Endothelial cell (in vitro differentiated cells): ENCODE data around the gene WNT10A. TPM values are rescaled to one million over a fixed set of nuclear protein-coding genes. Genes with fewer than 3 reads are reported as not detected.

Experiments used
- DNase-seq: peaks from one replicate; pipeline ENCODE4 v3.0.0; 2021; ENCODE audit warnings: low spot score
- H3K27ac Mint-ChIP-seq: one replicate; pipeline ENCODE4 v1.8.0; 2021; ENCODE audit warnings: mixed read lengths, inconsistent platforms; ENCODE audit not compliant: unreplicated experiment
- H3K27me3 Mint-ChIP-seq: one replicate; pipeline ENCODE4 v1.8.0; 2021; ENCODE audit warnings: mild to moderate bottlenecking, moderate library complexity, mixed read lengths, inconsistent platforms; ENCODE audit not compliant: unreplicated experiment
- H3K36me3 Mint-ChIP-seq: one replicate; pipeline ENCODE4 v1.8.0; 2021; ENCODE audit warnings: mild to moderate bottlenecking, low read depth, mixed read lengths, inconsistent platforms; ENCODE audit not compliant: unreplicated experiment
- H3K4me1 Mint-ChIP-seq: one replicate; pipeline ENCODE4 v1.8.0; 2021; ENCODE audit warnings: mild to moderate bottlenecking, mixed read lengths, inconsistent platforms; ENCODE audit not compliant: unreplicated experiment
- H3K4me3 Mint-ChIP-seq: one replicate; pipeline ENCODE4 v1.8.0; 2021; ENCODE audit warnings: mild to moderate bottlenecking, mixed read lengths, inconsistent platforms; ENCODE audit not compliant: unreplicated experiment
- H3K9me3 Mint-ChIP-seq: one replicate; pipeline ENCODE4 v1.8.0; 2021; ENCODE audit warnings: mixed read lengths, inconsistent platforms; ENCODE audit not compliant: unreplicated experiment
- CTCF ChIP-seq: fragments of 200-600 bp; sonication (generic); IDR thresholded peaks from one replicate; pipeline ENCODE4 v1.5.0; 2021; ENCODE audit warnings: antibody characterized with exemption; ENCODE audit not compliant: unreplicated experiment
- total RNA-seq: library from RNA; stranded (reverse); fragmentation: NEBNext Ultra II Directional; extraction: Animal tissue kit (Norgen Biotek cat#: 25700); gene quantifications from one replicate; pipeline ENCODE4 v1.2.1, GENCODE V29; 2021; ENCODE audit not compliant: unreplicated experiment

The WNT10A gene
- total RNA-seq, 1 donor from 2014 or later, result not detected

GRCh38 chr2:218849721-218850120 lies 30.9 kb upstream of the WNT10A start:
- no peak for TF ChIP-seq CTCF

GRCh38 chr2:218850796-218851195 lies 29.9 kb upstream of the WNT10A start:
- Mint-ChIP-seq H3K36me3 (peaks cover 3% of the 10 kb centered on the region), H3K27ac (no peak overlapping the region), H3K4me3 (no peak overlapping the region), H3K4me1 (peaks cover 7% of the 10 kb centered on the region), H3K27me3 (peaks cover 20% of the 10 kb centered on the region), H3K9me3 (peaks cover 3% of the 10 kb centered on the region)
- no peak for TF ChIP-seq CTCF
- no peak for DNase-seq

More at GRCh38 chr2:218849721-218850120, 30.9 kb upstream of the WNT10A start:
- Mint-ChIP-seq H3K27me3 (peaks cover 13% of the 10 kb centered on the region), H3K36me3 (peaks cover 3% of the 10 kb centered on the region), H3K4me1 (peaks cover 7% of the 10 kb centered on the region), H3K9me3 (peaks cover 3% of the 10 kb centered on the region), H3K4me3 (no peak overlapping the region), H3K27ac (no peak overlapping the region)
- DNase-seq, result no peak

GRCh38 chr2:218851286-218851685 lies 29.4 kb upstream of the WNT10A start:
- Mint-ChIP-seq H3K36me3 (peaks cover 3% of the 10 kb centered on the region), H3K4me1 (peaks cover 7% of the 10 kb centered on the region), H3K27me3 (peaks cover 23% of the 10 kb centered on the region), H3K27ac (no peak overlapping the region), H3K9me3 (peaks cover 3% of the 10 kb centered on the region), H3K4me3 (no peak overlapping the region)
- TF ChIP-seq CTCF, result no peak
- no peak for DNase-seq

GRCh38 chr2:218852911-218853667 lies 27.6 kb upstream of the WNT10A start:
- H3K4me3 Mint-ChIP-seq, result no peak overlapping the region
- no peak overlapping the region for H3K27ac Mint-ChIP-seq
- H3K9me3 Mint-ChIP-seq, result no peaks in the 10 kb centered on the region
- no peaks in the 10 kb centered on the region for H3K36me3 Mint-ChIP-seq
- peak; percentile 69 for DNase-seq
- H3K4me1 Mint-ChIP-seq, result peaks cover 7% of the 10 kb centered on the region
- peak; percentile 88 for TF ChIP-seq CTCF
- H3K27me3 Mint-ChIP-seq, result peaks cover 33% of the 10 kb centered on the region

- no peak overlapping the region for H3K4me3 Mint-ChIP-seq
- no peaks in the 10 kb centered on the region for H3K9me3 Mint-ChIP-seq
- DNase-seq, result no peak
- H3K27ac Mint-ChIP-seq, result no peak overlapping the region
- H3K36me3 Mint-ChIP-seq, result no peaks in the 10 kb centered on the region
- peaks cover 37% of the 10 kb centered on the region for H3K27me3 Mint-ChIP-seq
- TF ChIP-seq CTCF, result no peak
- peaks cover 7% of the 10 kb centered on the region for H3K4me1 Mint-ChIP-seq
These were observed 26.9 kb upstream of the WNT10A start for GRCh38 chr2:218853766-218854165.
